ENCODE data around the gene CSMD2. TPM values are rescaled to one million over a fixed set of nuclear protein-coding genes. Genes with fewer than 3 reads are reported as not detected.

CSMD2 gene
- total and polyA plus RNA-seq, 2 of the 4 experiments (the other 2 are of a cell fraction) = under 0.01 to 0.36 TPM

DNA sequence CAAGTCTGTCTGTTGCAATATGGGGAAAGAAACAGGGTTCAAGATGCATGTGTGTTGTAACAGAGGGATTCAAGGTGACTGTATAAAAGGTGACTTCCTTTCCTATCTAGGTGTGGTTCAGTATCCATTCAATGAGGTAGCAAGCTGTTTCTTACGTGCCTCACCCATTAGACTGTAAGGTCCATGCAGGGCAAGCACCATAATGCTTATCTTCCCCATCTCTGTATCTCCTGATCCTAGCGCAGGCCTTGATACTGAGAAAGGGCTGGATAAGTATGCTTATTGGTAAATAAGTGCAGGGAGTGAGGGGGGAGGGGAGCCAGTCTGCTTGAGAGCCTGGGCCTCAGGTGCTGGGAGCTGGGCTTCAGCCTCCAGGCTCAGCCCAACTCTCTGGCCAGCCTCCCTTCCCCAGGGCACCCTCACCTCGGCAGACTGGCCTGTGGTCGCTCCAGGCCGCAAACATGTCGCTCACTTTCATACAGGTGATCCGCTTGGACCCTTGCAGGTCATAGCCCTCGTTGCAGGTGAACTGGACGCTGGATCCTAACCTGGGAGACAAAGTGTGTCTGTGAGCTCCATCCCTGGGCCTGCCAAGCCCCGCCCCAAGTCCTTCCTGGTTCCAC lies 345.6 kb downstream of the CSMD2 start:
- WGBS, 2 experiments (ENCODE audit: extremely low coverage in 2 of 2, insufficient read length in 1 of 2) = 53% methylated on average over 5 of the region's 10 CpGs; no CpG with 5 or more reads in 1 of the 2 experiments
- no peak overlapping the region for H2BK120ac ChIP-seq (ENCODE audit: low read depth, low read length)
- no peak overlapping the region for H2BK15ac ChIP-seq (ENCODE audit: low read depth, low read length)
- no peak overlapping the region for H3K4me3 ChIP-seq (ENCODE audit: insufficient read depth, low read depth, low read length)
- intact Hi-C loops (cut with micrococcal nuclease) (no loop called here), dilution Hi-C loops (cut with HindIII; ENCODE audit: low sequenced_read_pairs, unreplicated experiment) (no loop called here), in situ Hi-C loops (cut with MboI; ENCODE audit: low sequenced_read_pairs) (no loop called here)
- H3K18ac ChIP-seq (ENCODE audit: low read depth, low read length) = no peak overlapping the region
- no peak overlapping the region for H4K5ac ChIP-seq (ENCODE audit: low read depth, low read length)
- no peak overlapping the region for H2AFZ ChIP-seq (replicated peaks; ENCODE audit: low read length, poor library complexity)
- no peak overlapping the region for H2BK20ac ChIP-seq (ENCODE audit: low read depth, low read length)
- H3K27me3 ChIP-seq (ENCODE audit: control insufficient read depth, insufficient read depth, low read length) = no peaks in the 10 kb centered on the region
- H4K20me1 ChIP-seq (ENCODE audit: insufficient read depth, low read length) = no peaks in the 10 kb centered on the region
- CTCF ChIA-PET = no interaction called here
- no peak for TF ChIP-seq MAFK (IDR thresholded peaks at IDR 0.05; ENCODE audit: low read depth, low read length)
- TF ChIP-seq, protein P1, sequence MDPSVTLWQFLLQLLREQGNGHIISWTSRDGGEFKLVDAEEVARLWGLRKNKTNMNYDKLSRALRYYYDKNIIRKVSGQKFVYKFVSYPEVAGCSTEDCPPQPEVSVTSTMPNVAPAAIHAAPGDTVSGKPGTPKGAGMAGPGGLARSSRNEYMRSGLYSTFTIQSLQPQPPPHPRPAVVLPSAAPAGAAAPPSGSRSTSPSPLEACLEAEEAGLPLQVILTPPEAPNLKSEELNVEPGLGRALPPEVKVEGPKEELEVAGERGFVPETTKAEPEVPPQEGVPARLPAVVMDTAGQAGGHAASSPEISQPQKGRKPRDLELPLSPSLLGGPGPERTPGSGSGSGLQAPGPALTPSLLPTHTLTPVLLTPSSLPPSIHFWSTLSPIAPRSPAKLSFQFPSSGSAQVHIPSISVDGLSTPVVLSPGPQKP (IDR thresholded peaks at IDR 0.05; ENCODE audit: borderline replicate concordance, low read depth, low read length) = no peak
- no peak for TF ChIP-seq CTCF (conservative IDR thresholded peaks at IDR 0.05; ENCODE audit: low read depth, low read length)
- no peak for TF ChIP-seq USF2 (IDR thresholded peaks at IDR 0.05; ENCODE audit: low read depth, low read length)
- no peak for TF ChIP-seq MAZ (IDR thresholded peaks at IDR 0.05; ENCODE audit: borderline replicate concordance, low read depth, low read length)
- no peak for TF ChIP-seq CEBPB (IDR thresholded peaks at IDR 0.05; ENCODE audit: low read depth, low read length)
- no peak for TF ChIP-seq NFE2L2 (IDR thresholded peaks at IDR 0.05; ENCODE audit: low read depth, low read length)
- no peak for TF ChIP-seq SMC3 (IDR thresholded peaks at IDR 0.05; ENCODE audit: low read depth, low read length)
- TF ChIP-seq RCOR1 (IDR thresholded peaks at IDR 0.05; ENCODE audit: insufficient replicate concordance, low read length) = no peak
- no peak for TF ChIP-seq CHD1 (IDR thresholded peaks at IDR 0.05; ENCODE audit: low read depth, low read length)
- no peak overlapping the region for H3K14ac ChIP-seq (replicated peaks; ENCODE audit: low read depth, low read length)
- H2AK9ac ChIP-seq (replicated peaks; ENCODE audit: low read depth, low read length, poor library complexity) = no peak overlapping the region
- DNase-seq (no peak), ATAC-seq (ENCODE audit: low read depth) (no peak)
- H3K27ac ChIP-seq (ENCODE audit: insufficient read depth, low read length) = no peak overlapping the region
- H3K4me1 ChIP-seq (ENCODE audit: control insufficient read depth, insufficient read depth, low read length) = no peaks in the 10 kb centered on the region; the same call in 1 of the 2 replicates
- no TSS peak for BruUV-seq (replicated peaks)
- no peak overlapping the region for H3K9ac ChIP-seq (ENCODE audit: low read depth, low read length)
- no peaks in the 10 kb centered on the region for H3K9me1 ChIP-seq (ENCODE audit: insufficient read depth, low read length)
- no peak overlapping the region for H3K56ac ChIP-seq (ENCODE audit: extremely low read depth, insufficient read depth, low read length)
- no peaks in the 10 kb centered on the region for H3K79me1 ChIP-seq (ENCODE audit: low read depth in 1 of 2, low read length in 2 of 2)
- no peak overlapping the region for H2AK5ac ChIP-seq (ENCODE audit: low read depth, low read length)
- H3K36me3 ChIP-seq (ENCODE audit: control insufficient read depth, insufficient read depth, low read length) = no peaks in the 10 kb centered on the region
- H3K4me2 ChIP-seq (ENCODE audit: low read depth, low read length) = no peak overlapping the region
- no peak overlapping the region for H3K23ac ChIP-seq (ENCODE audit: low read depth, low read length)
- peaks cover 34% of the 10 kb centered on the region for H3K9me3 ChIP-seq (ENCODE audit: control insufficient read depth, insufficient read depth, low read length)
- H4K91ac ChIP-seq (ENCODE audit: insufficient read depth, low read depth, low read length) = no peak overlapping the region
- H2BK5ac ChIP-seq (ENCODE audit: low read depth, low read length, poor library complexity, severe bottlenecking) = no peak overlapping the region
- POLR2A ChIA-PET (ENCODE audit: unreplicated experiment) = no interaction called here
- no peak overlapping the region for H3K4ac ChIP-seq (ENCODE audit: low read depth, low read length)
- H4K8ac ChIP-seq (ENCODE audit: low read depth in 2 of 2, low read length in 2 of 2) = no peak overlapping the region
